H1 (cell line): ENCODE measurements around the gene SND1. TPM values are rescaled to one million over a fixed set of nuclear protein-coding genes. Genes with fewer than 3 reads are reported as not detected.

ENCODE experiments used
- CEBPB ChIP-seq: IDR thresholded peaks from 2 replicates; pipeline ENCODE4 v1.6.1; 2012; ENCODE audit warnings: low read depth, low read length
- POLR2AphosphoS5 ChIP-seq: IDR thresholded peaks from 2 replicates; pipeline ENCODE4 v1.6.1; 2011; ENCODE audit warnings: low read depth, low read length
- SUZ12 ChIP-seq: fragments of 200-600 bp; sonication (generic); IDR thresholded peaks from 2 replicates; pipeline ENCODE4 v1.6.1; 2012; ENCODE audit warnings: mild to moderate bottlenecking, inconsistent platforms, low read length, moderate library complexity, mixed read lengths
- TBP ChIP-seq: IDR thresholded peaks from 2 replicates; pipeline ENCODE4 v1.6.1; 2011; ENCODE audit warnings: low read depth, low read length, improper control_type of control experiment
- TCF12 ChIP-seq: IDR thresholded peaks from 2 replicates; pipeline ENCODE4 v1.6.1; 2011; ENCODE audit warnings: low read depth, mild to moderate bottlenecking, low read length
- TEAD4 ChIP-seq: IDR thresholded peaks from 2 replicates; pipeline ENCODE4 v1.6.1; 2012; ENCODE audit warnings: low read depth, low read length, inconsistent platforms, mixed read lengths
- polyA plus RNA-seq, 7 experiments: library from polyadenylated mRNA; depleted of rRNA in 3 of 7; stranded (reverse) in 5 of 7; unstranded in 2 of 7; fragments of >200 nt in 5 of 7; fragments of 200-250 nt in 2 of 7; gene quantifications; 1 replicate in 5 of 7; 2 replicates in 1 of 7; 4 replicates in 1 of 7; pipeline versions ENCODE4 v1.2.1 to v1.2.3, GENCODE V29; 2011 to 2013; ENCODE audit warnings: missing spikeins in 2 of 7, mixed read lengths in 2 of 7
- total RNA-seq: library from RNA; stranded (reverse); fragmentation: NEBNext Ultra II Directional; extraction: Animal tissue kit (Norgen Biotek cat#: 25700); gene quantifications from 2 replicates; pipeline ENCODE4 v1.2.1, GENCODE V29; 2021
- TF ChIP-seq, protein P1 (sequence below): fragments of 300-600 bp; sonication (generic); IDR thresholded peaks from 2 replicates; pipeline ENCODE4 v1.7.1; 2012; ENCODE audit warnings: low read length, moderate library complexity, mild to moderate bottlenecking, inconsistent platforms; ENCODE audit not compliant: insufficient replicate concordance

Gene SND1
- total and polyA plus RNA-seq, 2 of the 8 experiments (the other 6 are each of a cell fraction or from before 2014, with no cell fraction given), result 122 to 290 TPM

DNA sequence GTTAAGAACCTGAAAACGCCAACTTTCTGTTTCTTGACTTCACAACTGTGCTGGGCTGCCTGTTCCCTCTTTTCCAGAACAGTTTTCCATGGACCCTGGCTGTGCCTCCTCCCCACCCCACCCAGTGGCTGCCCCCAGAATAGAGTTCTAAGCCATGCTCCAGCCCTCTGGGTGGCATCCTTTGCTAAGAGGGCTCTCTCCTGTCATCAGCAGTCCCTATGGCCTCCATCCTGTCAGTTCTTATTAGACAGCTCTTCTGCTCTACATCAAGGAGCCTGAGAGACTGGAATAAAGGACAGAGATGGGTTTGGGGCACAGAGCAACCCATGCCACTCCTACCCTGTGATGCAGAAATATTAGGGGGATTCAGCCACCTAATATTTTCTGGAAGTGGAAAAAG lies 393.2 kb downstream of the SND1 start (continued):
- TF ChIP-seq, protein P1, sequence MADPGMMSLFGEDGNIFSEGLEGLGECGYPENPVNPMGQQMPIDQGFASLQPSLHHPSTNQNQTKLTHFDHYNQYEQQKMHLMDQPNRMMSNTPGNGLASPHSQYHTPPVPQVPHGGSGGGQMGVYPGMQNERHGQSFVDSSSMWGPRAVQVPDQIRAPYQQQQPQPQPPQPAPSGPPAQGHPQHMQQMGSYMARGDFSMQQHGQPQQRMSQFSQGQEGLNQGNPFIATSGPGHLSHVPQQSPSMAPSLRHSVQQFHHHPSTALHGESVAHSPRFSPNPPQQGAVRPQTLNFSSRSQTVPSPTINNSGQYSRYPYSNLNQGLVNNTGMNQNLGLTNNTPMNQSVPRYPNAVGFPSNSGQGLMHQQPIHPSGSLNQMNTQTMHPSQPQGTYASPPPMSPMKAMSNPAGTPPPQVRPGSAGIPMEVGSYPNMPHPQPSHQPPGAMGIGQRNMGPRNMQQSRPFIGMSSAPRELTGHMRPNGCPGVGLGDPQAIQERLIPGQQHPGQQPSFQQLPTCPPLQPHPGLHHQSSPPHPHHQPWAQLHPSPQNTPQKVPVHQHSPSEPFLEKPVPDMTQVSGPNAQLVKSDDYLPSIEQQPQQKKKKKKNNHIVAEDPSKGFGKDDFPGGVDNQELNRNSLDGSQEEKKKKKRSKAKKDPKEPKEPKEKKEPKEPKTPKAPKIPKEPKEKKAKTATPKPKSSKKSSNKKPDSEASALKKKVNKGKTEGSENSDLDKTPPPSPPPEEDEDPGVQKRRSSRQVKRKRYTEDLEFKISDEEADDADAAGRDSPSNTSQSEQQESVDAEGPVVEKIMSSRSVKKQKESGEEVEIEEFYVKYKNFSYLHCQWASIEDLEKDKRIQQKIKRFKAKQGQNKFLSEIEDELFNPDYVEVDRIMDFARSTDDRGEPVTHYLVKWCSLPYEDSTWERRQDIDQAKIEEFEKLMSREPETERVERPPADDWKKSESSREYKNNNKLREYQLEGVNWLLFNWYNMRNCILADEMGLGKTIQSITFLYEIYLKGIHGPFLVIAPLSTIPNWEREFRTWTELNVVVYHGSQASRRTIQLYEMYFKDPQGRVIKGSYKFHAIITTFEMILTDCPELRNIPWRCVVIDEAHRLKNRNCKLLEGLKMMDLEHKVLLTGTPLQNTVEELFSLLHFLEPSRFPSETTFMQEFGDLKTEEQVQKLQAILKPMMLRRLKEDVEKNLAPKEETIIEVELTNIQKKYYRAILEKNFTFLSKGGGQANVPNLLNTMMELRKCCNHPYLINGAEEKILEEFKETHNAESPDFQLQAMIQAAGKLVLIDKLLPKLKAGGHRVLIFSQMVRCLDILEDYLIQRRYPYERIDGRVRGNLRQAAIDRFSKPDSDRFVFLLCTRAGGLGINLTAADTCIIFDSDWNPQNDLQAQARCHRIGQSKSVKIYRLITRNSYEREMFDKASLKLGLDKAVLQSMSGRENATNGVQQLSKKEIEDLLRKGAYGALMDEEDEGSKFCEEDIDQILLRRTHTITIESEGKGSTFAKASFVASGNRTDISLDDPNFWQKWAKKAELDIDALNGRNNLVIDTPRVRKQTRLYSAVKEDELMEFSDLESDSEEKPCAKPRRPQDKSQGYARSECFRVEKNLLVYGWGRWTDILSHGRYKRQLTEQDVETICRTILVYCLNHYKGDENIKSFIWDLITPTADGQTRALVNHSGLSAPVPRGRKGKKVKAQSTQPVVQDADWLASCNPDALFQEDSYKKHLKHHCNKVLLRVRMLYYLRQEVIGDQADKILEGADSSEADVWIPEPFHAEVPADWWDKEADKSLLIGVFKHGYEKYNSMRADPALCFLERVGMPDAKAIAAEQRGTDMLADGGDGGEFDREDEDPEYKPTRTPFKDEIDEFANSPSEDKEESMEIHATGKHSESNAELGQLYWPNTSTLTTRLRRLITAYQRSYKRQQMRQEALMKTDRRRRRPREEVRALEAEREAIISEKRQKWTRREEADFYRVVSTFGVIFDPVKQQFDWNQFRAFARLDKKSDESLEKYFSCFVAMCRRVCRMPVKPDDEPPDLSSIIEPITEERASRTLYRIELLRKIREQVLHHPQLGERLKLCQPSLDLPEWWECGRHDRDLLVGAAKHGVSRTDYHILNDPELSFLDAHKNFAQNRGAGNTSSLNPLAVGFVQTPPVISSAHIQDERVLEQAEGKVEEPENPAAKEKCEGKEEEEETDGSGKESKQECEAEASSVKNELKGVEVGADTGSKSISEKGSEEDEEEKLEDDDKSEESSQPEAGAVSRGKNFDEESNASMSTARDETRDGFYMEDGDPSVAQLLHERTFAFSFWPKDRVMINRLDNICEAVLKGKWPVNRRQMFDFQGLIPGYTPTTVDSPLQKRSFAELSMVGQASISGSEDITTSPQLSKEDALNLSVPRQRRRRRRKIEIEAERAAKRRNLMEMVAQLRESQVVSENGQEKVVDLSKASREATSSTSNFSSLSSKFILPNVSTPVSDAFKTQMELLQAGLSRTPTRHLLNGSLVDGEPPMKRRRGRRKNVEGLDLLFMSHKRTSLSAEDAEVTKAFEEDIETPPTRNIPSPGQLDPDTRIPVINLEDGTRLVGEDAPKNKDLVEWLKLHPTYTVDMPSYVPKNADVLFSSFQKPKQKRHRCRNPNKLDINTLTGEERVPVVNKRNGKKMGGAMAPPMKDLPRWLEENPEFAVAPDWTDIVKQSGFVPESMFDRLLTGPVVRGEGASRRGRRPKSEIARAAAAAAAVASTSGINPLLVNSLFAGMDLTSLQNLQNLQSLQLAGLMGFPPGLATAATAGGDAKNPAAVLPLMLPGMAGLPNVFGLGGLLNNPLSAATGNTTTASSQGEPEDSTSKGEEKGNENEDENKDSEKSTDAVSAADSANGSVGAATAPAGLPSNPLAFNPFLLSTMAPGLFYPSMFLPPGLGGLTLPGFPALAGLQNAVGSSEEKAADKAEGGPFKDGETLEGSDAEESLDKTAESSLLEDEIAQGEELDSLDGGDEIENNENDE, result no peak
- TF ChIP-seq POLR2AphosphoS5, result no peak
- TF ChIP-seq CEBPB, result no peak
- no peak for TF ChIP-seq TEAD4
- no peak for TF ChIP-seq TBP
- TF ChIP-seq TCF12, result no peak
- TF ChIP-seq SUZ12, result no peak
